CMK (cell line): ENCODE data around the gene NECTIN4.
A peak's percentile ranks its signal among the peaks of the same experiment; 100 is the strongest.
"Not testable (repeated sequence)": the region's sequence is repeated elsewhere in the genome, so short reads cannot be mapped to it uniquely, and the experiment has no call there.

Experiments used
- DNase-seq: peaks from one replicate; pipeline ENCODE4 v3.0.0-alpha.2; 2010; ENCODE audit warnings: low read depth

Gene NECTIN4

DNA sequence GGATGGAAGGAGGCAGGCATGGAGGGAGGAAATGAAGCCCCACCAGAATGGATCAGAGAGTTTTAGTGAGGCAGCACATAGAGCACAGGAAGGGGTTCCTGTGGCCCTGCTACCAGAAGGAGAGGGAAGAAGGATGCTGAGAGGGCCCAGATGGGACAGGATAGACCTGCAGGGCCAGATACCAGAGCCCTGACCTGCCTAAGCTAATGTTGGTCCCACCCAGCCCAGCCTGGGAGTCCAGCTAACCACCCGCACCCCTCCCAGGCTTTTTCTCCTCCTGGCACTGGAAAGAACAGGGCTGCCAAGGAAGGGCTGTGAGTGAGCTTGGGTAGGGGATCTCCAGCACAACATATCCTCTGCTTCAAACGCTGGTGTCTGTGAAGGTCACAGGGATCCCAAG is 6.9 kb downstream of the NECTIN4 start:
- no peak for DNase-seq

DNA sequence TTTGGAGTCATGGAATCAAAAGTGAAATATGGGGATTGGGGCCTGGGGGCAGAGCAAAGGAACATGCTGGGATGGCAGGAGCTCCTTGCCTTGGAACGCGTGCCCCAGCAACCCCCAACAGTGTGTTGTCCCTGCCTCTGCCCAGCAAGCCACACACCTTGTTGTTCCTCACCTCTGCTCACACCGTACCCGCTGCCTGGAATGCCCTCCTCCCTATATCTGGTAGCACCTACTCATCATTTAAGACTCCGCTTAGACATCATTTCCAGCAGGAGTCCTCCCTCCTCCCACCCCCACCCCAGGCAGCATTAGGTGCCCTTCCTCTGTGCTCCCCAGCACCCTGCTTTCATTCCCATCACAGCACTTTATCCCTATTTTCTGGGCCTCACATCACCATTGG is 7.8 kb downstream of the NECTIN4 start:
- no peak for DNase-seq

DNA sequence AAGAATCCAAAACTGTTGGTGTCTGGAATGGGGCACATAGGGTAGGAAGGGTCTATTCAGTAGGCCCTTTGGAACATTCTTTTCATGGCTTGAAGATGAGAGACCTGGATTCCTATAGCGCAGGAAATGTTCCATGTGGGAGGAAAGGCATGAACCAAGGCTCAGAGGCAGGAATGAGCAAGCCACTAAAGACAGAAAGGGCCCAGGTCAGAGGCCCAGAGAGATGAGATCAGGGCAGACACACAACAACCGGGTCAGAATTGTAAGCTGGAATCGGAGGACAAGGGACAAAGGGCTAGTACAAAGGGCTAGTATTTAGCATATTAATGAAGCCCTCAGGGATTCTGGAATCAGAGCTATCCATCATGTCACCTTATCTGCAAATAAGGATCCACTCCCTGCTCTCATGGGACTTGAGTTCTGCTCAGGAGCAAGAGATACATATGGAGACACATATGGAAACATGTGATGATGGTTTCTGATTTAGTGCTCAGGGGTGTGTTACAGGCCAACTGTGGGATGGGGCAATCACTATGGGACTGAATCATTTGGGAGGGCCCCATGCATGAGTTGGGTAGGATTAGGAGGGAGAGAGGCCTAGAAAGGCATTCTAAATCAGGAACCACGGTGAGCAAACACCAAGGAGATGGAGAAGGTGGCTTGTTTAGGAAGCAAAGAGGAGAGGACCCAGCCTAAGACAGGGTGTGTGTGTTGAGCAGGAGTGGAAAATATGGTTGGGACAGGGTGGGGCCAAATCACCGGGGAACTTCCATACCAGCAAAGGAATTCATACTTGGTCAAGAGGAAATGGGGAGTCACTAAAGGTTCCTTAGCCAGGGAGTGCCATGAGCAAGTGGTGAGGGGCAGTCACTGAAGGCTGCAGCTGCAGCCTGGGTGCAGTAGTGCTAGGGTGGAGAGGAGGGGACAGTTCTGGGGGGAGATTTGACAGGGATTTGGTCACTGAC is 8.6 kb downstream of the NECTIN4 start:
- DNase-seq, result no peak

GRCh38 chr1:161079436-161080110 is 9.8 kb downstream of the NECTIN4 start:
- no peak for DNase-seq

DNA sequence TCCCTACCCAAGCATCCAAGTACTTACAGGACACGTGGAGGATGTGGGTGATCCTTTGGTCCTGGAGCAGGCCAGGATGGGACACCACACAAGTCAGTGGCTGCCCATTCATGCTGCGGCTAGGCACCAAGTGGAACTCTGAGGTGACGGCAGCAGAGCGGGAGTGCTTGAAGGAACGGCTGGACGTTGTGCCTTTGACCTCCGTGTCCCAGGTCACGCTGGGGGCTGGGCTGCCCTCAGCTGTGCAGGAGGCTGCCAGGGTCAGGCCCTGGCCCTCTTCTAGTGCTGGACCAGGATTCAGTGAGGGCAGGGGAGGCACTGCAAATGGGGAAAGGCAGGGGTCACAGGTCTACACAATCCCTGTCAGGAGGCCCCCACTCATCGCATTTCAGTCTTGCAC is 11.9 kb downstream of the NECTIN4 start:
- DNase-seq, result no peak

- no peak for DNase-seq
Observed at GRCh38 chr1:161076410-161076809, 12.9 kb downstream of the NECTIN4 start.

DNA sequence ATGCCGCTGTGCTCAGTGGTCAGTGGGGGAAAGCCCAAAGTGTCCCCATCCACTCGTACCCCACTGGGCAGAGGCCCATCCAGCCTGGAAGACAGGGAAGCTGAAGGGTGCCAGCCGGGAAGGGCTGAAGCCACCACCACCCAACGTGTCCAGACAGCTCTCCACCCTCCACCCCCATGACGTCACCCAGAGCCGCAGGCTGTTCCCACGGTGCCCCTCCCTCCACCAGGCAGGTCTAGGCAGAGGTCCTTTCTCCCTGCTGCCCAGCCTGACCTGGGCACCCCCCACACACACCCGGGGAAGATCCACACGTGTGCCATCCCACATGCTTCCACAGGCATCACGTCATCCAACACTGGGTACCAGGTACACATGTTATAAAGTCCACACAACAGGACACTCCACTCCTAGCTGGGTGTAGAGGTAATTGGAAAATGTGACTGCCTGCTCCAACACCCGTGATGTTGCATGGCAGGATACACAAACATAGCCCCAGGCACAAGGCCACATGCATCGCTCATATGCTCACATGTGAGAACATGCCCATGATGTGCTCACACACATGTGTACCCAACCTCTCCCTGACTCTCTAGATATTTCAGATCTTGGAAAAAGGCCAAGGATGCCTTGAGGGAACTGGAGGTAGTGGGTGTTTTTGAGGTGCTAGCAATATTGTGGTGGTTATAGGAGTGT is 14.5 kb downstream of the NECTIN4 start:
- no peak for DNase-seq

DNA sequence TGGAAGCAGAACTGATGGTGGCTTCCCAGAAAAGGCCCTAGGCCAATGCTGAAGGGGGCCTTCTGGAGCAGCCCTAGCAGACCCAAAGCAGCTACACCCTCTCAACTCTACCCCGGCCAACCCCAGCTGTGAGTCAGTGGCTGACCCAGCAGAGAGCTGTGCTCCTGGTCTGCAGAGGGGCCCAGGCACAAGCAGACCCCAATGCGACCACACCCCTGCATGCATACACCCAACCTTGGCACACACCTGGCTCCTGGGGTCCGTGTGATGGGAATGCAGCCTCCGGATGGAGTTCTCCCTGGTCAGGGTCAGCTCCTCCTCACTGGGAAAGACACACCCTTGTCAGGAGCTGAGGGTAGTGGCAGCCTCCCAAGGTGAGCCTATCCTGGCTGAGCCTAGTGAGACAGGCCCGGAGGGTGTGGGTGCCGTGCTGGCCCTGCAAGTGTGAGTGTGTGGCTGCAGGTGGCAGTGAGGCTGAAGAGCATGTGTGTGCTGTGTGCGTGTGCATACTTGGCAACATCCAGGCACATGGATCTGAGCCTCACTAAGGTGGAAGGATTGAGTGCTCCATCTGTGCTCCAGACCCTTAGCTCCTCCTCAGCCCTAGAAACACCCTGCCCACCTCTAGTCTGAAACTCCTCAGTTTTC is 15.8 kb downstream of the NECTIN4 start:
- DNase-seq, result no peak

GRCh38 chr1:161072751-161073449 is 16.5 kb downstream of the NECTIN4 start:
- DNase-seq, result no peak

GRCh38 chr1:161071886-161072371 is 17.4 kb downstream of the NECTIN4 start:
- peak; percentile 40 for DNase-seq

GRCh38 chr1:161070761-161071160 is 18.6 kb downstream of the NECTIN4 start:
- no peak for DNase-seq

DNA sequence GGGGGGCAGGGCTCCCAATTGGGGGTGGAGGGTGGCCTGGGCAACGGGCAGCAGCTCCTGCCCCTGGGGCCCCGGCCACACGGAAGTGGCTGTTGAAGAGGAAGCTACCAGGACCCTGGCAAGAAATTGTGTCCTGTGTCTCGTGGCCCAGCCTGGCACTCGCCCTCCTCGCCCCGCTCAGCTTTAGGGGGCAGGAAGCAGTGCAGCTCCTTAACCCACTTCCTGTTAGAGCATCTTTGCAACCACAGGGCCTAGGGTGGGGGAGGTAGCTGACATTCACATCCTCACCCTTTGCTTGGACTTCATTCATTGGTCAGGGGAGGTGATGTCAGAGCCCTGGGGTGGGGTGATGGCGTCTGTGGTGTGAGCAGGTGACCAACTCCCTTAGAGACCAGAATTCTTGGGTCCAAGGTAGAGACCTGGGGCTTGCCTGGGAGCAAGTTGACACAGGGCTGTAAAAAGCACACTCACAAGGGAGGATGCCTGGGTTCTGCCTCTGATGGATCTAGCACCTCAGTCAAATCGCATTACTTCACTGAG is 19.6 kb downstream of the NECTIN4 start, which contains the start of gene ARHGAP30:
TSS of gene ARHGAP30 (minus strand) at position 161 of the 540 bp plus-strand sequence. CDS start 267 bp downstream, outside the sequence.
- DNase-seq, result peak; percentile 98

GRCh38 chr1:161069241-161069640 is 20.1 kb downstream of the NECTIN4 start:
- no peak for DNase-seq

- DNase-seq, result peak; percentile 72
Observed at GRCh38 chr1:161068306-161069234, 20.8 kb downstream of the NECTIN4 start.

DNA sequence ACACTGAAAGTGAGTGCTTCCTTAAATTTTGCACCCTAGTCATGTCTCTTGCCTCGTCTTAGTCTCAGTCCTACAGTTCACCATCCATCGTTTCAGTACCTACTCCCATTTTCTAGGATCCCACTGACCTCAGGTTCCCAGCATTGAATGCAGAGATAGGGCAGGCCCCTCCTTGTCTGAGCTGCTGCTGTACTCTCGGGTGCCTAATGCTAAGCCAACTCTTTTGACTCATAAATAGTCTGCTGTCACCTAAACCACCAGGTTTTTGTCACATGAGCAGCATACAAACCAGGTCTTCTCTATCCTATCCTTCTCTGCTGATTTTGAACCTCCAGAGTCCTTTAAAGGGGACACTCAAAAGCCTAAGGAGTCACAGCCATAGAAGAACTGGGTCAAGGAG is 22.7 kb downstream of the NECTIN4 start:
- no peak for DNase-seq

DNA sequence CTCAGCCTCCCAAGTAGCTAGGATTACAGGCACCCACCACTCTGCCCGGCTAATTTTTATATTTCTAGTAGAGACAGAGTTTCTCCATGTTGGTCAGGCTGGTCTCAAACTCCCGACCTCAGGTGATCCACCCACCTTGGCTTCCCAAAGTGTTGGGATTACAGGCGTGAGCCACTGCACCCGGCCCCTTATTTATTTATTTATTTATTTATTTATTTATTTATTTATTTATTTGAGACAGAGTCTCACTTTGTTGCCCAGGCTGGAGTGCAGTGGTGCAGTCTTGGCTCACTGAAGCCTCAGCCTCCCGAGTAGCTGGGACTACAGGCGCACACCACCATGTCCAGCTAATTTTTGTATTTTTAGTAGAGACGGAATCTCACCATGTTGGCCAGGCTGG is 23.7 kb downstream of the NECTIN4 start:
- DNase-seq, result not testable (repeated sequence)

DNA sequence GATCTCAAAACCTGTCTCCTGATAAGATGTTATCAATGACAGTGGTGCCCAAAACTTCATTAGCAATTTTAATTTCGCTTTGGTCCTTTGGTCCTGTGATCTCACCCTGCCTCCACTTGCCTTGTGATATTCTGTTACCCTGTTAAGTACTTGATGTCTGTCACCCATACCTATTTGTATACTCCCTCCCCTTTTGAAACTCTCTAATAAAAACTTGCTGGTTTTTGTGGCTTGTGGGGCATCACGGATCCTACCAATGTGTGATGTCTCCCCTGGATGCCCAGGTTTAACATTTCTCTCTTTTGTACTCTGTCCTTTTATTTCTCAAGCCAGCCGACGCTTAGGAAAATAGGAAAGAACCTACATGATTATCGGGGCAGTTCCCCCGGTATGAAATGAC is 25.4 kb downstream of the NECTIN4 start:
- not testable (repeated sequence) for DNase-seq

GRCh38 chr1:161061419-161061818 is 27.9 kb downstream of the NECTIN4 start:
- no peak for DNase-seq

DNA sequence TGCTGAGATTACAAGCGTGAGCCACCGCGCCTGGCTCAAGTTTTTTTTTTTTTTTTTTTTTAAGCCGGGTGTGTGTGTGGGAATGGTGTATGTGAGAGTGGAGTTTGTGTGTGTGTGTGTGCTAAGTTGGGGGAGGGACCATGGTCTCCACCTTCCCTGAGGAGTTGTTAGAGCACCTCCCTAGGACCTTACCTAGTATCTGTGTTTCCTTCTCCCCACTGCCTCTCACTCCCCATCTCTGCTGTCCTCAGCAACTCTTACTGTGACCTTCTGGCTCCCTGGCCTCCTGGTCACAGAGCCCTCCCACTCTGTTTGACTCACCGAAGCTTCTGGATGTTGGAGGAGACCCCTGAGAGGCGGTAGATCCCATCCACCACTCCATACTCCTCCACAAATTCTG is 30.1 kb downstream of the NECTIN4 start:
- no peak for DNase-seq

DNA sequence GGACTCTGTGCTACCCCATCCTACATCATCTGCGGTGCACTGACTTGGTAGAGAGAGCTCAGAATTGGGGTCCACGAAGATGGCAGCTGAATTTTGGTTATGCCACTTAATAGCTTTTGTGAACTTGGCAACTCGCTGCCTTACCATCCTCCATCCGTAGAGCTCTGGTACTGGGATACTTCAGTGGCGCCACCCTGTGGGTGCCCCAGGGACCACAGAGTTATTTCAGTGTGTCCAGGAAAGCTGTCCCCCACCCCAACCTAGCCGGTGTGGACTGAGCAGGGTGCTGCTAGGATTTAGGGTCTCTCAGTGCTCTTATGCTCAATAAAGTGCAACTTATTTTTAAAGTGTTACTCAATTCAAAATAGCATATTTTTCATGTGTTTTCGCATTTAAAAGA is 34.6 kb downstream of the NECTIN4 start:
- DNase-seq, result no peak
